HG03457 (cell line): ENCODE results near the gene ZBTB8A.
"Not testable (repeated sequence)": the region's sequence is repeated elsewhere in the genome, so short reads cannot be mapped to it uniquely, and the experiment has no call there.

Experiments
- ATAC-seq: cut with Tn5 transposase; IDR thresholded peaks from one replicate; pipeline ENCODE4 v1.9.1; 2021; ENCODE audit warnings: moderate number of reproducible peaks; ENCODE audit not compliant: unreplicated experiment

ZBTB8A gene

DNA sequence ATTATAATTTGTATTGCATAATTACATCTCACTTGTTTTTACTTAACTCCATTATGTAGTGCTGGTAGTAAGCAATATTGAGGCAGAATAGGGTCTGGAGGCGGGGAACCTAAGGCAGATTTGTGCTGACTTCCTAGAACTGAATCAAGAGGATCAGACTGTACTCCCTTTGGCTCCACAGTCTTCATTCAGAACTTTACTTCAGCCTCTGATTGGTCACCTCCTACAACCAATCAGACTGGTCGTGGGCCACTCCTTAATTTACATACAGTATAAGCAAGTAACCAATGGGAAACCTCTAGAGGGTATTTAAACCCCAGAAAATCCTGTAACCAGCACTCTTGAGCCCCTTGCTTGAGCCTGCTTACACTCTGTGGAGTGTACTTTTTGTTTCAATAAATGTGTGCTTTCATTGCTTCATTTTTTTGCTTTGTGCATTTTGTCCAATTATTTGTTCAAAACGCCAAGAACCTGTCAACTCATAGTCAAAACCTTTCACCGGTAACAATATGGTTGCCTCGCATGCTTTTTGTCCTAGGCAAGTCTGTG, 79.5 kb downstream of the ZBTB8A start:
- no peak for ATAC-seq

DNA sequence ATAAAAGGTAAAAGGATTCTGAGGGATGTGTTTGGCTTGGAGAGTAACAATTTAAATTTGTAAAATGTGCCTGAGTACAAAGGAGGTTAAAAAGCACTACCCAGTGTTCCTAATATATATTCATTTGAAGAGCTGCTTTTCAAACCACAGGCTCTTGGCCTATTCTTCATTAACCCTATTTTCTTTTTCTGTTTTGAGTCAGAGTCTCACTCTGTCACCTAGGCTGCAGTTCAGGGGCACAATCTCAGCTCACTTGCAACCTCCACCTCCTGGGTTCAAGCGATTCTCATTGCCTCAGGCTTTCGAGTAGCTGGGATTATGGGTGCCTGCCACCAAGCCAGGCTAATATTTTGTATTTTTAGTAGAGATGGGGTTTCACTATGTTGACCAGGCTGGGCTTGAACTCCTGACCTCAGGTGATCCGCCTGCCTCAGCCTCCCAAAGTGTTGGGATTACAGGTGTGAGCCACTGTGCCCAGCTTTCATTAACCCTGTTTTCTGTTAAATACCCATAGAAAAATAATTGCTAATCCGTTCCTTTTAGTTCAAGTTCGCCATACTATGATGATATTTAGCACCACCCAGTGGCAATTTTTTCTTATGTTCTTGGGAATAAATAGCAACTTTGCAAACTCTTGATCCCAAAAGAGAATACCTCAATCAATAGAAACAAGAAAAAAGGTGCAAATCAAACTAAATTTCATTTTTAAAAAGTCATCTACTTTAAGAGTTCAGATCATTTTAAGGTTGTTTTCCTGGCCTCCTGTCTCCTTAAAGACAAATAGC, 80.7 kb downstream of the ZBTB8A start:
- no peak for ATAC-seq

DNA sequence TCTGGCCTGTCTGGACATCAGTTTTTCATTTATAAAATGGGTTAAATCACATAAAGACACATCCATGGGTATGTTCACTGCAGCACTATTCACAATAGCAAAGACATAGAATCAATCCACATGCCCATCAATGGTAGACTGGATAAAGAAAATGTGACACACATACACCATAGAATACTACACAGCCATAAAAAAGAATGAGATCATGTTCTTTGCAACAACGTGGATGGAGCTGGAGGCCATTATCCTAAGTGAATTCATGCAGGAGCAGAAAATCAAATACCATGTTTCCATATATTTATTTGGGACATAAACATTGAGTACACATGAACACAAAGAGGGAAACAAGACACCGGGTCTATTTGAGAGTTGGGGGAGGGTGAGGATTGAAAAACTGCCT, 83.0 kb downstream of the ZBTB8A start:
- ATAC-seq, result no peak

DNA sequence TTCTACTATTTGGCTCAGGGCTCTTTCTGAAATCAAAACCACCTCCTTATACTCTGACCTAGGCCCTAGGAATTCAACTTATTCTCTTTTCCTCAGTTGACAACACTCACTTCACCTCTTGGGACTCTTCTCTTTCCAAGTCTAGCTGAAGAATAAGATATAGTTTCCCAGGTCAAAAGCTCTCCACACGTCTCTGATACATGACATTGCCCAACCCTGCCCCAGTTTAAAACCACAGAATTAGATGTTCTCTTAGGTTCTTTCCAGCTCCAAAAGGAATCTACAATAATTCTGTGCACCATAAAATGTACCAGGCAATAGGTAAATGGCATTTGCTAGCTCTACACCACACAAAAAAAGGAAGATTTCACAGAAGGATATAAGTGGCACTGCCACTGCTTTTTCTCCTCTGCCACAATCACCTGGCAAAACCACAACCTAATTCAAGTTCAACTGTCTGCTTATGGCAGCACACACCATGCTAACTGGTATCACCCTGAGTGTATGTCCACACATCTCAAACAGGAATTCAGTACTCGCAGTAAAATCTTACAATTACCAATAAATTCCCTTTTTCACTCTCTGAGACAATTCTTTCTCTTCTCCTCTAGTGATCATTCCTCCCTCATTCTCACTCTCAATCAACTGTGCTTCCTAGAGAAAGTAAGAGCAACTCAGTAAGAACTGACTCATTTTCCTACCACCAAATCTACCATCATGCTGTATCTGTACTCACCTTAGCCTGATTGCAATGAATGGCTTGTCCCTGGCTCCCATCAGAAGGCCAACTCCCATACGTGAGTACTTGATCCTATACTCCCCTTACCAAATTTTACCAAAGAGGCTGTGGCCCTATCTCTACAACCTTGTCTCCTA, 83.8 kb downstream of the ZBTB8A start:
- no peak for ATAC-seq

- no peak for ATAC-seq
These were observed 84.5 kb downstream of the ZBTB8A start for GRCh38 chr1:32623775-32624174.

- no peak for ATAC-seq
These were observed 86.9 kb downstream of the ZBTB8A start for GRCh38 chr1:32626176-32626575.

DNA sequence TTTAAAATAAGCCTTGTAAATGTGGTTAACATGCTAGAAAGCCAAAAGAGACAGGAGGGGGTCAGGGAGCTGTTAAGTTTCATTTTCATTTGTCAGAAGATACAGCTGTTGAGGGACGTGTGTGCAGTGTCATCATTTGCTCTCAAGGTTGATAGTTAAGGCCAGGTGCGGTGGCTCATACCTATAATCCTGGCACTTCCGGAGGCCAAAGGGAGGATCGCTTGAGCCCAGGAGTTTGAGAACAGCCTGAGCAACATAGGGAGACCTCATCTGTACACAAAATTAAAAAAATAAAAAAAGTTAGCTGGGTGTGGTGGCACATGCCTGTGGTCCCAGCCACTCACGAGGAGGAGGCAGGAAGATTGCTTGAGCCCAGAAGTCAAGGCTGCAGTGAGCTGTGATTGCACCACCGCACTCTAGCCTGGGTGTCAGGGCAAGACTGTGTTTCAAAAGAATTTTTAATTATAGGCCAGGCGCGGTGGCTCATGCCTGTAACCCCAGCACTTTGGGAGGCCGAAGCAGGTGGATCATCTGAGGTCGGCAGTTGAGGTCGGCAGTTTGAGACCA, 88.5 kb downstream of the ZBTB8A start:
- ATAC-seq, result no peak

DNA sequence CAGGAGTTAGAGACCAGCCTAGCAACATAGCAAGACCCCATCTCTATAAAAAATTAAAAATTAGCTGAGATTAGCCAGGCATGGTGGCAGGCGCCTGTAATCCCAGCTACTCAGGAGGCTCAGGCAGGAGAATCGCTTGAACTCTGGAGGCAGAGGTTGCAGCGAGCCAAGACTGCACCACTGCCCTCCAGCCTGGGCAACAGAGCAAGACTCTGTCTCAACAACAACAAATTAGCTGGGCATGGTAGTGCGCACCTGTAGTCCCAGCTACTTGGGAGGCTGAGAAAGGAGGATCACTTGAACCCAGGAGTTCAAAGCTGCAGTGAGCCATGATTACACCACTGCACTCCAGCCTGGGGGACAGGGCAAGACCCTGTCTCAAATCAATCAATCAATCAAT, 90.9 kb downstream of the ZBTB8A start:
- ATAC-seq, result not testable (repeated sequence)

GRCh38 chr1:32632829-32633228, 93.6 kb downstream of the ZBTB8A start:
- ATAC-seq, result no peak

DNA sequence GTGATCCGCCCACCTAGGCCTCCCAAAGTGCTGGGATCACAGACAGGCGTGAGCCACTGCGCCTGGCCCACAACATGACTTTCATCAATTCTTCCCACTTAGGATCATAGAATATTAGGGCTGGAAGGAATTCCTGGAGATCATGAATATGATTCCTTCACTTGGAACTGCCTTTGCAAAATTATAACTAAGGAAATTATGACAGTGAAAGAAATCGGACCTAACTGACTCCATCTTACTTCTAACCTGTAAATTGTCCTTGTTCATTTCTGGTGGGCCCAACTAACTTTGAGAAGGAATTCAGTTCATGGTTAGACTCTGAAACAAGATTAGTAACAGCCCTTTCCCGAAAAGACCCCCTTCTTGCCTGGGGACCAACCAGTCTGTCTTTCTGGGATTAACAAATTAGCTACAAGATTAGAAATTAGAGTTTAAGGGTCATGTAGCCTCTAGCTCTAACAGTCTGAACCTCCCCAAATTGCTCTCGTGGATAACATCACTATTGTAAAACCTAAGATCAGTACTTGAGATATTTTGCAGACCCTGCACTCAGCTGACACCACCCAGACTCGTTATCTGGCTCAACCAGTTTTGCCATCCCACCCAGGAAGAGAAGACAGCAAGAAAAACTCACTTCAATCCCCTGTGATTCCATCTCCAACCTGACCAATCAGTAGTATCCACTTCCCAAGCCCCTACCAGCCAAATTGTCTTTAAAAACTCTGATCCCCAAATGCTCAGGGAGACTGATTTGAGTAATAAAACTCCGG, 96.5 kb downstream of the ZBTB8A start:
- no peak for ATAC-seq

- ATAC-seq, result no peak
These were observed 97.9 kb downstream of the ZBTB8A start for GRCh38 chr1:32636914-32637645.

DNA sequence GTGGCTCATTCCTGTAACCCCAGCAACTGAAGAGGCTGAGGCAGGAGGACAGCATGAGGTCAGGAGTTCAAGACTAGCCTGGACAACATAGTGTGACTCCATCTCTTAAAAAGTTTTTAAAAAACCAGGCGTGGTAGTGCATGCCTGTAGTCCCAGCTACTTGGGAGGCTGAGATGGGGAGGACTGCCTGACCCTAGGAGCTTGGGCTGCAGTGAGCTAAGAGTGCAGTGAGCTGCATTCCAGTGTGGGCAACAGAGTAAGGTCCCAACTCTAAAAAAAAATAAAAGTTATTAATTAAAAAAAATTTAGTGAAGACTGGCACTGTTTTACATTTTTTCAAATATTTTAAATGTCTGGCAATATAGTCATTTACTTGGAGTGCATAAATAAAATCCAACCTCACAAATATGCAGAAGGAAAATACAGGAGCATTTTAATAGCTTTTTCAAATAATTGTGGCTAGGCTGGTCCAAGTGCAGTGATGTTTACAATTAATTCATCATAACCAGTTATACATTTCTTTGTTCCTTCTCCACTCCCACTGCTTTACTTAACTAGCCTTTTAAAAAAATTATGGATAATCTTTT, 100.4 kb downstream of the ZBTB8A start:
- no peak for ATAC-seq

DNA sequence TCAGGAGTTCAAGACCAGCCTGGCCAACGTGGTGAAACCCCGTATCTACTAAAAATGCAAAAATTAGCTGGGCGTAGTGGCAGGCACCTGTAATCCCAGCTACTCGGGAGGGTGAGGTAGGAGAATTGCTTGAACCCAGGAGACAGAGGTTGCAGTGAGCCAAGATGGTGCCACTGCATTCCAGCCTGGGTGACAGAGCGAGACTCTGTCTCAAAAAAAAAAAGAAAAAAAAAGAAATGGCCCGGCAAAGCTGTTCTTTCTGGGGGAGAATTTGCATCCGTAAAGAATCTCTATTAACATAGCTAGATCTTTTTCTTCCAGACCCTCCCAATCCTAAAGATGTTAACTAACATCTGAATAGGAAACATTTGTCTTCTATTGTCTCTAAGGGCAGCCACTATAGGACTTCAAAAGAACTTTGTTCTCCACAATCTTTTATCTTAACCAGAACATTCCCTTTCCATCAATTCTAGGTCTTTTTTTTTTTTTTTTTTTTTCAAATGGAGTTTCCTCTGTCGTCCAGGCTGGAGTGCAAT, 103.1 kb downstream of the ZBTB8A start:
- ATAC-seq, result not testable (repeated sequence)

- ATAC-seq, result no peak
These were observed 105.2 kb downstream of the ZBTB8A start for GRCh38 chr1:32644426-32644825.

DNA sequence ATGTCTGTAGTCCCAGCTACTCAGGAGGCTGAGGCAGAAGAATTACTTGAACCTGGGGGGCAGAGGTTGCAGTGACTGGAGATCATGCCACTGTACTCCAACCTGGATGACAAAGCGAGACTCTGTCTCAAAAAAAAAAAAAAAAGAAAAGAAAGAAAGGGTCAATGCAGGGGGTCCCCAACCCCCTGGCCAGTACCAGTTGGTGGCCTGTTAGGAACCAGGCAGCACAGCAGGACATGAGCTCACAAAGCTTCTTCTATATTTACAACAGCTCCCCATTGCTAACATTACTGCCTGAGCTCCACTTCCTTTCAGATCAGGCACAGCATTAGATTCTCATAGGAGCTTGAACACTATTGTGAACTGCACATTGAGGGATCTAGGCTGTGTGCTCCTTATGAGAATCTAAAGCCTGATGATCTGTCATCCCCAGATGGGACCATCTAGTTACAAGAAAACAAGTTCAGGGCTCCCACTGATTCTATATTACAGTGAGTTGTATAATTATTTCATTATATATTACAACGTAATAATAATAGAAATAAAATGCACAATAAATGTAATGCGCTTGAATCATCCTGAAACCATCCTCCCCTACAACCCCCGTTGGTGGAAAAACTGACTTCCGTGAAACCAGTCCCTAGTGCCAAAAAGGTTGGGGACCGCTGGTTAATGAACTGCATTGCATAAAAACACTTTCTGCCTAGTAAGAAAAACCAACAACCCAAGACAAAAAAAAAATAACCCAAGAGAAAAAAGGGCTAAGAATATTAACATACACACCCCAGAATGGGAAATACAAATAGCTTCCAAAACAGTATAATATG, 108.3 kb downstream of the ZBTB8A start:
- ATAC-seq, result no peak

- ATAC-seq, result peak; percentile 39
These were observed 111.1 kb downstream of the ZBTB8A start, which contains the start of gene ZBTB8OS for GRCh38 chr1:32650248-32650751. ZBTB8OS (minus strand) TSS chr1:32650550; CDS start chr1:32650529, 21 bp downstream.

DNA sequence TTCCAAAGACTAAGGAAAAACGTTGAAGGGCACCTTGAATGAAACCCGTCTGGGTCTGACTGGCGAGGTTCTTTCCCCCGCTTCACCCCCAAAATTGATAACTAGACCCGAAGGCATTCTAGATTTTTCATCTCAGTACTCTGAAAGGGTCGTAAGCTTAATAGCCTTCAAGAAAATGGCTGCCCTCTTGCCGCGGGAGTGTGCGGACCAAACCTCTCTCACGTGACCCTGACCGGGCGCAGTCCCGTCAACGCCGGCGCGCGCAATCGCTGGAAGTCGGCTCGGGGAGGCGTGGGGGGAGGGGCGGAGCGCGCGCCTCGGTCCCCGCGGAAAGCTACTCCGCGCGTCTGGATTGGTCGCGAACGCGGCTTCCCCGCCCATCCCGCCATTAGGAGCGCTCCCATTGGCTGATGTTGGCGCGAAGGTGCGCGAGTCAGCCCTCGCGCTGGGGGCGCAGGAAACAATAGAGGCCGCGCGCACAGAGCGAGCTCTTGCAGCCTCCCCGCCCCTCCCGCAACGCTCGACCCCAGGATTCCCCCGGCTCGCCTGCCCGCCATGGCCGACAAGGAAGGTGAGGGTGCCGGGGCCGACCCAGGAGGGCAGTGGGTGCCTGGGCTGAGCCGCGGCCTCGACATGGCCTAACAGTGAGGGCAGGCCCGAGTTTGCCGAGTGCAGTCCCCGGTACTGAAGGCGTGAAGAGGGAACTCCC, 111.7 kb downstream of the ZBTB8A start, which contains the start of gene RBBP4:
Gene RBBP4, plus strand, starts transcription at position 457 of the 709 bp plus-strand sequence. Its CDS starts 99 bp downstream, at position 556.
- ATAC-seq, result peak; percentile 68
